ENCODE measurements around the gene KCNA10.

- TF ChIP-seq POLR2AphosphoS5 (IDR thresholded peaks at IDR 0.05; ENCODE audit: insufficient read depth, low read depth, low read length) = no peak
- TF ChIP-seq, protein P1, sequence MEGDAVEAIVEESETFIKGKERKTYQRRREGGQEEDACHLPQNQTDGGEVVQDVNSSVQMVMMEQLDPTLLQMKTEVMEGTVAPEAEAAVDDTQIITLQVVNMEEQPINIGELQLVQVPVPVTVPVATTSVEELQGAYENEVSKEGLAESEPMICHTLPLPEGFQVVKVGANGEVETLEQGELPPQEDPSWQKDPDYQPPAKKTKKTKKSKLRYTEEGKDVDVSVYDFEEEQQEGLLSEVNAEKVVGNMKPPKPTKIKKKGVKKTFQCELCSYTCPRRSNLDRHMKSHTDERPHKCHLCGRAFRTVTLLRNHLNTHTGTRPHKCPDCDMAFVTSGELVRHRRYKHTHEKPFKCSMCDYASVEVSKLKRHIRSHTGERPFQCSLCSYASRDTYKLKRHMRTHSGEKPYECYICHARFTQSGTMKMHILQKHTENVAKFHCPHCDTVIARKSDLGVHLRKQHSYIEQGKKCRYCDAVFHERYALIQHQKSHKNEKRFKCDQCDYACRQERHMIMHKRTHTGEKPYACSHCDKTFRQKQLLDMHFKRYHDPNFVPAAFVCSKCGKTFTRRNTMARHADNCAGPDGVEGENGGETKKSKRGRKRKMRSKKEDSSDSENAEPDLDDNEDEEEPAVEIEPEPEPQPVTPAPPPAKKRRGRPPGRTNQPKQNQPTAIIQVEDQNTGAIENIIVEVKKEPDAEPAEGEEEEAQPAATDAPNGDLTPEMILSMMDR (IDR thresholded peaks at IDR 0.05; ENCODE audit: extremely low read depth in 1 of 2, insufficient read depth in 1 of 2, low read depth in 1 of 2, low read length in 2 of 2) = no peak
- TF ChIP-seq EZH2 (IDR thresholded peaks at IDR 0.05; ENCODE audit: borderline replicate concordance, low read depth, low read length, severe bottlenecking) = no peak
- no peak for TF ChIP-seq POLR2A (IDR thresholded peaks at IDR 0.05; ENCODE audit: low read depth, low read length)
- TF ChIP-seq, protein P2, sequence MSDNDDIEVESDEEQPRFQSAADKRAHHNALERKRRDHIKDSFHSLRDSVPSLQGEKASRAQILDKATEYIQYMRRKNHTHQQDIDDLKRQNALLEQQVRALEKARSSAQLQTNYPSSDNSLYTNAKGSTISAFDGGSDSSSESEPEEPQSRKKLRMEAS (IDR thresholded peaks at IDR 0.05; ENCODE audit: insufficient read depth, insufficient read length) = no peak
- TF ChIP-seq JUN (IDR thresholded peaks at IDR 0.05; ENCODE audit: borderline replicate concordance, insufficient read depth, insufficient read length, low read depth) = no peak
- no peak for TF ChIP-seq MYC (IDR thresholded peaks at IDR 0.05; ENCODE audit: low read depth, low read length)
These were observed 25.8 kb upstream of the KCNA10 start for GRCh38 chr1:110544753-110545152.
